Muscle layer of duodenum (tissue), 2 donors: Measurements from ENCODE around the gene BCL11A.

Source experiments
- H3K27ac ChIP-seq: one replicate; pipeline ENCODE4 v1.7.0; 2013; ENCODE audit warnings: mild to moderate bottlenecking, low read length
- H3K27me3 ChIP-seq: one replicate; pipeline ENCODE4 v1.7.0; 2013; ENCODE audit warnings: low read depth, mild to moderate bottlenecking, control low read depth, low read length
- H3K36me3 ChIP-seq, 2 donors: one replicate each; pipeline ENCODE4 v1.7.0; 2013; ENCODE audit warnings: low read length in 2 of 2, control low read depth in 1 of 2, mild to moderate bottlenecking in 1 of 2; ENCODE audit not compliant: insufficient read depth in 2 of 2, control insufficient read depth in 1 of 2
- H3K4me1 ChIP-seq, 2 donors: one replicate each; pipeline ENCODE4 v1.7.0; 2013; ENCODE audit warnings: low read length in 2 of 2, mild to moderate bottlenecking in 2 of 2, control low read depth in 1 of 2, moderate library complexity in 1 of 2; ENCODE audit not compliant: insufficient read depth in 2 of 2, control insufficient read depth in 1 of 2
- H3K4me3 ChIP-seq, 2 donors: one replicate each; pipeline ENCODE4 v1.7.0; 2013; ENCODE audit warnings: low read length in 2 of 2, low read depth in 1 of 2, mild to moderate bottlenecking in 1 of 2
- H3K9me3 ChIP-seq, 2 donors: one replicate each; pipeline ENCODE4 v1.7.0; 2013; ENCODE audit warnings: low read length in 2 of 2, control low read depth in 1 of 2, mild to moderate bottlenecking in 1 of 2; ENCODE audit not compliant: control insufficient read depth in 1 of 2
- donor health status: healthy.

BCL11A gene

GRCh38 chr2:60532421-60532820 lies 21.0 kb downstream of the BCL11A start:
- peaks cover 5 to 15% of the 10 kb centered on the region in 2 donors for H3K4me1 ChIP-seq
- H3K27me3 ChIP-seq = no peaks in the 10 kb centered on the region
- H3K27ac ChIP-seq = peak overlapping the region; percentile 66
- H3K36me3 ChIP-seq = no peaks in the 10 kb centered on the region
- no peaks in the 10 kb centered on the region for H3K9me3 ChIP-seq
- no peak overlapping the region for H3K4me3 ChIP-seq

GRCh38 chr2:60531701-60532133 lies 21.7 kb downstream of the BCL11A start:
- Histone ChIP-seq H3K27me3 (no peaks in the 10 kb centered on the region), H3K4me3 (no peak overlapping the region), H3K36me3 (no peaks in the 10 kb centered on the region), H3K4me1 (peaks cover 5 to 15% of the 10 kb centered on the region in 2 donors), H3K9me3 (no peaks in the 10 kb centered on the region), H3K27ac (peak overlapping the region; percentile 66)

GRCh38 chr2:60530660-60531281 lies 22.7 kb downstream of the BCL11A start:
- Histone ChIP-seq H3K27me3 (no peaks in the 10 kb centered on the region), H3K4me1 (peaks cover 5 to 15% of the 10 kb centered on the region in 2 donors), H3K27ac (peak overlapping the region; percentile 37), H3K9me3 (no peaks in the 10 kb centered on the region), H3K4me3 (peak overlapping the region in 1 of 2 donors; percentile 28), H3K36me3 (no peaks in the 10 kb centered on the region)

GRCh38 chr2:60529785-60530627 lies 23.4 kb downstream of the BCL11A start:
- Histone ChIP-seq H3K27me3 (no peaks in the 10 kb centered on the region), H3K4me3 (no peak overlapping the region), H3K27ac (peak overlapping the region; percentile 37), H3K9me3 (no peaks in the 10 kb centered on the region), H3K4me1 (peaks cover 5 to 15% of the 10 kb centered on the region in 2 donors), H3K36me3 (no peaks in the 10 kb centered on the region)

- Histone ChIP-seq H3K4me1 (peaks cover 5 to 15% of the 10 kb centered on the region in 2 donors), H3K36me3 (no peaks in the 10 kb centered on the region), H3K9me3 (no peaks in the 10 kb centered on the region), H3K4me3 (no peak overlapping the region), H3K27ac (peak overlapping the region; percentile 37), H3K27me3 (no peaks in the 10 kb centered on the region)
These were observed 24.2 kb downstream of the BCL11A start for GRCh38 chr2:60529136-60529784.

- Histone ChIP-seq H3K9me3 (no peaks in the 10 kb centered on the region), H3K27me3 (no peaks in the 10 kb centered on the region), H3K4me3 (no peak overlapping the region), H3K36me3 (no peaks in the 10 kb centered on the region), H3K27ac (no peak overlapping the region), H3K4me1 (peaks cover 5 to 15% of the 10 kb centered on the region in 2 donors)
These were observed 25.0 kb downstream of the BCL11A start for GRCh38 chr2:60528281-60529020.

- H3K4me1 ChIP-seq = peaks cover 5 to 15% of the 10 kb centered on the region in 2 donors
- H3K4me3 ChIP-seq = no peak overlapping the region
- no peak overlapping the region for H3K27ac ChIP-seq
- H3K36me3 ChIP-seq = no peaks in the 10 kb centered on the region
- H3K9me3 ChIP-seq = no peaks in the 10 kb centered on the region
- no peaks in the 10 kb centered on the region for H3K27me3 ChIP-seq
These were observed 25.7 kb downstream of the BCL11A start for GRCh38 chr2:60527762-60528161.

GRCh38 chr2:60526623-60527022 lies 26.8 kb downstream of the BCL11A start:
- no peaks in the 10 kb centered on the region for H3K36me3 ChIP-seq
- no peak overlapping the region for H3K27ac ChIP-seq

GRCh38 chr2:60525899-60526298 lies 27.6 kb downstream of the BCL11A start:
- Histone ChIP-seq H3K9me3 (no peaks in the 10 kb centered on the region), H3K4me3 (no peak overlapping the region), H3K36me3 (no peaks in the 10 kb centered on the region), H3K4me1 (peaks cover 5 to 14% of the 10 kb centered on the region in 2 donors), H3K27me3 (no peaks in the 10 kb centered on the region), H3K27ac (no peak overlapping the region)

More at GRCh38 chr2:60526623-60527022, 26.8 kb downstream of the BCL11A start:
- H3K9me3 ChIP-seq = no peaks in the 10 kb centered on the region
- H3K27me3 ChIP-seq = no peaks in the 10 kb centered on the region
- no peak overlapping the region for H3K4me3 ChIP-seq
- H3K4me1 ChIP-seq = peaks cover 5 to 16% of the 10 kb centered on the region in 2 donors

- no peaks in the 10 kb centered on the region for H3K27me3 ChIP-seq
- H3K36me3 ChIP-seq = no peaks in the 10 kb centered on the region
- no peaks in the 10 kb centered on the region for H3K9me3 ChIP-seq
- no peak overlapping the region for H3K27ac ChIP-seq
- H3K4me3 ChIP-seq = no peak overlapping the region
- H3K4me1 ChIP-seq = peaks cover 5 to 20% of the 10 kb centered on the region in 2 donors
These were observed 28.6 kb downstream of the BCL11A start for GRCh38 chr2:60524874-60525273.

- Histone ChIP-seq H3K27ac (no peak overlapping the region), H3K36me3 (no peaks in the 10 kb centered on the region), H3K4me1 (peaks cover 0 to 15% of the 10 kb centered on the region in 2 donors), H3K9me3 (no peaks in the 10 kb centered on the region), H3K4me3 (no peak overlapping the region), H3K27me3 (no peaks in the 10 kb centered on the region)
These were observed 29.5 kb downstream of the BCL11A start for GRCh38 chr2:60523963-60524362.
